A549 (cell line): ENCODE data around the gene SLC38A3. TPM values are rescaled to one million over a fixed set of nuclear protein-coding genes. Genes with fewer than 3 reads are reported as not detected.

Source experiments
- ATAC-seq, 2 experiments: fragments of 200-7000 bp in 1 of 2; fragments of >200 bp in 1 of 2; cut with Nextera tagmentation in 1 of 2; cut with Tn5 transposase in 1 of 2; 3 replicates each; pipeline versions ENCODE4 v1.8.0 to v1.9.1; 2018 to 2020; ENCODE audit warnings: mild to moderate bottlenecking in 1 of 2, moderate library complexity in 1 of 2
- CTCF ChIA-PET: fragments of 300-600 bp; sonication (Branson Sonifier 250); formaldehyde crosslinking; extraction: SDS; loops from one replicate; lab custom pipeline; 2021; ENCODE audit warnings: antibody characterized with exemption, inconsistent platforms; lab: Yijun Ruan, JAX
- POLR2A ChIA-PET: fragments of 350-600 bp; formaldehyde crosslinking; extraction: SDS; loops from one replicate; lab custom pipeline; 2021; ENCODE audit warnings: antibody characterized with exemption, inconsistent platforms; lab: Yijun Ruan, JAX
- DNase-seq, 2 experiments: peaks; one replicate each; pipeline versions ENCODE4 v3.0.0 to v3.0.0-alpha.2; 2011 to 2016; ENCODE audit warnings: low read depth in 1 of 2, low spot score in 1 of 2
- FAIRE-seq: peaks from 2 replicates; lab custom pipeline; 2011; peaks lifted over from hg19 to GRCh38; lab: Jason Lieb, UNC
- H3K27ac ChIP-seq, 2 experiments: fragments of >200 bp; sonication (Bioruptor Twin); formaldehyde crosslinking; 3 replicates each; pipeline ENCODE4 v1.5.1; 2016 to 2017
- H3K4me1 ChIP-seq: fragments of >200 bp; sonication (Bioruptor Twin); formaldehyde crosslinking; 3 replicates; pipeline ENCODE4 v1.6.1; 2016
- H3K4me2 ChIP-seq: fragments of >200 bp; sonication (Bioruptor Twin); formaldehyde crosslinking; 3 replicates; pipeline ENCODE4 v1.6.1; 2016
- H3K4me3 ChIP-seq: fragments of >200 bp; sonication (Bioruptor Twin); formaldehyde crosslinking; 3 replicates; pipeline ENCODE4 v1.5.1; 2016
- H3K9me3 ChIP-seq: fragments of >200 bp; sonication (Bioruptor Twin); formaldehyde crosslinking; 3 replicates; pipeline ENCODE4 v1.6.1; 2016
- ATOH8 ChIP-seq: fragments of 250-450 bp; sonication (Bioruptor Pico); IDR thresholded peaks from 2 replicates; pipeline ENCODE4 v1.5.0; 2020; ENCODE audit warnings: low read depth, mild to moderate bottlenecking, moderate library complexity
- CBX8 ChIP-seq: fragments of 200-600 bp; sonication (generic); IDR thresholded peaks from 2 replicates; pipeline ENCODE4 v1.6.1; 2016
- ESRRA ChIP-seq: fragments of 150-350 bp; IDR thresholded peaks from 2 replicates; pipeline ENCODE4 v1.6.1; 2014; ENCODE audit warnings: mild to moderate bottlenecking, low read length, borderline replicate concordance
- FOSL2 ChIP-seq, 2 experiments: fragments of 450-650 bp in 1 of 2; fragments of >200 bp in 1 of 2; sonication (Bioruptor Twin) in 1 of 2; formaldehyde crosslinking; IDR thresholded peaks; 2 replicates each; pipeline versions ENCODE4 v1.5.0 to v1.6.1; 2016 to 2020; ENCODE audit warnings: mild to moderate bottlenecking in 1 of 2, moderate library complexity in 1 of 2
- KDM1A ChIP-seq: fragments of 200-600 bp; sonication (generic); IDR thresholded peaks from 2 replicates; pipeline ENCODE4 v1.6.1; 2016; ENCODE audit warnings: low read depth, mild to moderate bottlenecking
- MAFK ChIP-seq: fragments of 450-650 bp; IDR thresholded peaks from 2 replicates; pipeline ENCODE4 v1.6.1; 2014; ENCODE audit not compliant: partially characterized antibody
- NFE2L2 ChIP-seq: fragments of 150-350 bp; conservative IDR thresholded peaks from 2 replicates; pipeline ENCODE4 v1.6.1; 2014; ENCODE audit warnings: low read length
- NPAS2 ChIP-seq: fragments of 250-450 bp; sonication (Bioruptor Pico); IDR thresholded peaks from 2 replicates; pipeline ENCODE4 v1.8.0; 2022; ENCODE audit warnings: mild to moderate bottlenecking, moderate library complexity, borderline replicate concordance
- NR3C1 ChIP-seq: fragments of >200 bp; sonication (Bioruptor Twin); formaldehyde crosslinking; IDR thresholded peaks from 3 replicates; pipeline ENCODE4 v1.6.1; 2017
- PHF8 ChIP-seq: fragments of 200-600 bp; sonication (generic); IDR thresholded peaks from 2 replicates; pipeline ENCODE4 v1.6.1; 2016; ENCODE audit warnings: low read depth, mild to moderate bottlenecking, antibody characterized with exemption, moderate library complexity, borderline replicate concordance
- POLR2AphosphoS2 ChIP-seq: conservative IDR thresholded peaks from 2 replicates; pipeline ENCODE4 v1.6.1; 2012; ENCODE audit warnings: low read length, improper control_type of control experiment, inconsistent platforms
- RNF2 ChIP-seq: fragments of 200-600 bp; sonication (generic); IDR thresholded peaks from 2 replicates; pipeline ENCODE4 v1.6.1; 2016; ENCODE audit warnings: low read depth, mild to moderate bottlenecking, antibody characterized with exemption, moderate library complexity, borderline replicate concordance
- SREBF2 ChIP-seq: fragments of 450-650 bp; IDR thresholded peaks from 2 replicates; pipeline ENCODE4 v1.6.1; 2014; ENCODE audit warnings: mild to moderate bottlenecking, moderate library complexity
- ZC3H11A ChIP-seq: fragments of 450-650 bp; IDR thresholded peaks from 2 replicates; pipeline ENCODE4 v1.6.1; 2014; ENCODE audit warnings: antibody characterized with exemption, mild to moderate bottlenecking
- ZSCAN20 ChIP-seq: fragments of 250-450 bp; sonication (Bioruptor Pico); IDR thresholded peaks from 2 replicates; pipeline ENCODE4 v1.8.0; 2022; ENCODE audit warnings: mild to moderate bottlenecking, moderate library complexity
- WGBS: methylation state at CpG from one replicate; pipeline ENCODE4 v1.1.6; 2017; ENCODE audit errors: missing lambda C conversion rate; 5-methylcytosine and 5-hydroxymethylcytosine counted together
- polyA plus RNA-seq, 4 experiments: library from polyadenylated mRNA; depleted of rRNA in 3 of 4; stranded (reverse); fragments of >200 nt; fragmentation: RNase III in 1 of 4; extraction: RNeasy Plus Mini Kit Qiagen cat#74134 plus additional on column Dnase treatment in 1 of 4; gene quantifications; 2 replicates in 3 of 4; 3 replicates in 1 of 4; pipeline ENCODE4 v1.2.3, GENCODE V29; 2011 to 2017
- TF ChIP-seq, protein P1 (sequence below): fragments of 250-450 bp; sonication (Bioruptor Pico); IDR thresholded peaks from 2 replicates; pipeline ENCODE4 v1.5.0; 2021; ENCODE audit warnings: mild to moderate bottlenecking, moderate library complexity, borderline replicate concordance
- TF ChIP-seq, protein P2 (sequence below): fragments of >200 bp; sonication (Bioruptor Twin); formaldehyde crosslinking; IDR thresholded peaks from 2 replicates; pipeline ENCODE4 v1.6.1; 2016
- TF ChIP-seq, protein P3 (sequence below): IDR thresholded peaks from 2 replicates; pipeline ENCODE4 v1.6.1; 2012
- TF ChIP-seq, protein P4 (sequence below): fragments of 450-650 bp; IDR thresholded peaks from 2 replicates; pipeline ENCODE4 v1.6.1; 2014; ENCODE audit warnings: antibody characterized with exemption

SLC38A3 gene
- polyA plus RNA-seq, 2 of the 4 experiments (the other 2 are of a cell fraction): 0.05 TPM; not detected in 1

- Histone ChIP-seq H3K4me1 (peaks cover 29% of the 10 kb centered on the region), H3K4me2 (no peak overlapping the region), H3K4me3 (no peak overlapping the region), H3K27ac (no peak overlapping the region), H3K9me3 (no peaks in the 10 kb centered on the region)
- peak in 1 of 2 experiments; percentile 53 for DNase-seq
- TF ChIP-seq, protein P1, sequence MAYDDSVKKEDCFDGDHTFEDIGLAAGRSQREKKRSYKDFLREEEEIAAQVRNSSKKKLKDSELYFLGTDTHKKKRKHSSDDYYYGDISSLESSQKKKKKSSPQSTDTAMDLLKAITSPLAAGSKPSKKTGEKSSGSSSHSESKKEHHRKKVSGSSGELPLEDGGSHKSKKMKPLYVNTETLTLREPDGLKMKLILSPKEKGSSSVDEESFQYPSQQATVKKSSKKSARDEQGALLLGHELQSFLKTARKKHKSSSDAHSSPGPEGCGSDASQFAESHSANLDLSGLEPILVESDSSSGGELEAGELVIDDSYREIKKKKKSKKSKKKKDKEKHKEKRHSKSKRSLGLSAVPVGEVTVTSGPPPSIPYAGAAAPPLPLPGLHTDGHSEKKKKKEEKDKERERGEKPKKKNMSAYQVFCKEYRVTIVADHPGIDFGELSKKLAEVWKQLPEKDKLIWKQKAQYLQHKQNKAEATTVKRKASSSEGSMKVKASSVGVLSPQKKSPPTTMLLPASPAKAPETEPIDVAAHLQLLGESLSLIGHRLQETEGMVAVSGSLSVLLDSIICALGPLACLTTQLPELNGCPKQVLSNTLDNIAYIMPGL (CRISPR knock-in tag): no peak
- TF ChIP-seq ZC3H11A (no peak), ZSCAN20 (CRISPR knock-in tag) (no peak), MAFK (no peak), FOSL2 (IDR thresholded peaks at IDR 0.05) (no peak), FOSL2 (CRISPR knock-in tag; IDR thresholded peaks at IDR 0.05) (peak; percentile 44; the same call in 1 of the 2 replicates)
- TF ChIP-seq, protein P2, sequence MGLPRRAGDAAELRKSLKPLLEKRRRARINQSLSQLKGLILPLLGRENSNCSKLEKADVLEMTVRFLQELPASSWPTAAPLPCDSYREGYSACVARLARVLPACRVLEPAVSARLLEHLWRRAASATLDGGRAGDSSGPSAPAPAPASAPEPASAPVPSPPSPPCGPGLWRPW: no peak
- FAIRE-seq: no peak
- 69% methylated on average over 5 of the region's 8 CpGs for WGBS
- POLR2A ChIA-PET: no interaction called here
- 0 out of 6 replicates have a peak, but pooled peaks of 1 of the 2 experiments have one; percentile 6 for ATAC-seq
- CTCF ChIA-PET: interaction anchor here (1.0 to 11.2 kb wide), 4 partner anchors 9 to 24 kb away, joined by 4 to 219 read pairs (median 4); partner anchors contain the start of gene GNAI2
Observed at GRCh38 chr3:50251220-50251619, 46.1 kb downstream of the SLC38A3 start.

GRCh38 chr3:50254577-50255250 lies 49.6 kb downstream of the SLC38A3 start:
- Histone ChIP-seq H3K9me3 (no peaks in the 10 kb centered on the region), H3K4me2 (no peak overlapping the region), H3K4me1 (peaks cover 5% of the 10 kb centered on the region; the same call in 1 of the 3 replicates), H3K27ac (no peak overlapping the region), H3K4me3 (no peak overlapping the region)
- TF ChIP-seq, protein P3, sequence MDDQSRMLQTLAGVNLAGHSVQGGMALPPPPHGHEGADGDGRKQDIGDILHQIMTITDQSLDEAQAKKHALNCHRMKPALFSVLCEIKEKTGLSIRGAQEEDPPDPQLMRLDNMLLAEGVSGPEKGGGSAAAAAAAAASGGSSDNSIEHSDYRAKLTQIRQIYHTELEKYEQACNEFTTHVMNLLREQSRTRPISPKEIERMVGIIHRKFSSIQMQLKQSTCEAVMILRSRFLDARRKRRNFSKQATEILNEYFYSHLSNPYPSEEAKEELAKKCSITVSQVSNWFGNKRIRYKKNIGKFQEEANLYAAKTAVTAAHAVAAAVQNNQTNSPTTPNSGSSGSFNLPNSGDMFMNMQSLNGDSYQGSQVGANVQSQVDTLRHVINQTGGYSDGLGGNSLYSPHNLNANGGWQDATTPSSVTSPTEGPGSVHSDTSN: no peak
- TF ChIP-seq RNF2: no peak
- no peak for TF ChIP-seq ATOH8 (CRISPR knock-in tag)
- TF ChIP-seq NFE2L2: no peak
- no peak for TF ChIP-seq POLR2AphosphoS2
- no peak for TF ChIP-seq SREBF2
- TF ChIP-seq, protein P4, sequence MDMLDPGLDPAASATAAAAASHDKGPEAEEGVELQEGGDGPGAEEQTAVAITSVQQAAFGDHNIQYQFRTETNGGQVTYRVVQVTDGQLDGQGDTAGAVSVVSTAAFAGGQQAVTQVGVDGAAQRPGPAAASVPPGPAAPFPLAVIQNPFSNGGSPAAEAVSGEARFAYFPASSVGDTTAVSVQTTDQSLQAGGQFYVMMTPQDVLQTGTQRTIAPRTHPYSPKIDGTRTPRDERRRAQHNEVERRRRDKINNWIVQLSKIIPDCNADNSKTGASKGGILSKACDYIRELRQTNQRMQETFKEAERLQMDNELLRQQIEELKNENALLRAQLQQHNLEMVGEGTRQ: no peak
- TF ChIP-seq PHF8: no peak
- TF ChIP-seq, protein P2: no peak
- TF ChIP-seq KDM1A: no peak
- TF ChIP-seq ESRRA: no peak
- no peak for TF ChIP-seq NPAS2 (CRISPR knock-in tag)
- no peak for TF ChIP-seq CBX8
- TF ChIP-seq NR3C1: no peak
- TF ChIP-seq, protein P1 (CRISPR knock-in tag): no peak
- 75% methylated on average over 4 of the region's 8 CpGs for WGBS
- ChIA-PET CTCF (interaction anchor here (1.0 to 11.2 kb wide), 12 partner anchors 8 to 70 kb away, joined by 3 to 219 read pairs (median 5); partner anchors contain the start of genes GNAI2 and GNAT1), POLR2A (no interaction called here)
- FAIRE-seq (no peak), ATAC-seq (no peak), DNase-seq (no peak)
